KMS-11 (cell line): ENCODE data around the gene RGS2.

Experiments
- H2AFZ ChIP-seq: fragments of 200-600 bp; sonication (generic); 2 replicates; pipeline ENCODE4 v1.6.1; 2016; ENCODE audit warnings: antibody characterized with exemption, mixed run types, low read depth
- H3K27ac ChIP-seq: fragments of 200-600 bp; sonication (generic); 2 replicates; pipeline ENCODE4 v1.6.1; 2016; ENCODE audit warnings: mild to moderate bottlenecking, mixed run types
- H3K27me3 ChIP-seq: fragments of 200-600 bp; sonication (generic); 2 replicates; pipeline ENCODE4 v1.6.1; 2017; ENCODE audit warnings: mild to moderate bottlenecking, low read depth, mixed run types, moderate library complexity; ENCODE audit not compliant: insufficient read depth
- H3K36me3 ChIP-seq: fragments of 200-600 bp; sonication (generic); 2 replicates; pipeline ENCODE4 v1.6.1; 2017; ENCODE audit warnings: mild to moderate bottlenecking, mixed run types; ENCODE audit not compliant: insufficient read depth
- H3K4me1 ChIP-seq: fragments of 200-600 bp; sonication (generic); 2 replicates; pipeline ENCODE4 v1.6.1; 2016; ENCODE audit warnings: mild to moderate bottlenecking, low read depth, mixed run types; ENCODE audit not compliant: poor library complexity, severe bottlenecking
- H3K4me2 ChIP-seq: fragments of 200-600 bp; sonication (generic); 2 replicates; pipeline ENCODE4 v1.7.0; 2016; ENCODE audit warnings: mild to moderate bottlenecking, mixed run types
- H3K4me3 ChIP-seq: fragments of 200-600 bp; sonication (generic); IDR thresholded peaks from 2 replicates; pipeline ENCODE4 v1.6.1; 2017; ENCODE audit warnings: low read depth, low read length, mixed read lengths; ENCODE audit not compliant: insufficient read depth
- H3K79me2 ChIP-seq: fragments of 200-600 bp; sonication (generic); 2 replicates; pipeline ENCODE4 v1.6.1; 2016; ENCODE audit warnings: low read depth, mixed run types; ENCODE audit not compliant: insufficient read depth
- H3K9ac ChIP-seq: fragments of 200-600 bp; sonication (generic); 2 replicates; pipeline ENCODE4 v1.6.1; 2016; ENCODE audit warnings: mild to moderate bottlenecking, mixed run types
- H4K20me1 ChIP-seq: fragments of 200-600 bp; sonication (generic); 2 replicates; pipeline ENCODE4 v1.6.1; 2016; ENCODE audit warnings: mild to moderate bottlenecking, mixed run types; ENCODE audit not compliant: insufficient read depth
- TF ChIP-seq, protein P1 (sequence below): fragments of 200-600 bp; sonication (generic); conservative IDR thresholded peaks from 2 replicates; pipeline ENCODE4 v1.6.1; 2017; ENCODE audit warnings: low read depth, mild to moderate bottlenecking, antibody characterized with exemption, low read length, moderate library complexity, mixed read lengths

The RGS2 gene

DNA sequence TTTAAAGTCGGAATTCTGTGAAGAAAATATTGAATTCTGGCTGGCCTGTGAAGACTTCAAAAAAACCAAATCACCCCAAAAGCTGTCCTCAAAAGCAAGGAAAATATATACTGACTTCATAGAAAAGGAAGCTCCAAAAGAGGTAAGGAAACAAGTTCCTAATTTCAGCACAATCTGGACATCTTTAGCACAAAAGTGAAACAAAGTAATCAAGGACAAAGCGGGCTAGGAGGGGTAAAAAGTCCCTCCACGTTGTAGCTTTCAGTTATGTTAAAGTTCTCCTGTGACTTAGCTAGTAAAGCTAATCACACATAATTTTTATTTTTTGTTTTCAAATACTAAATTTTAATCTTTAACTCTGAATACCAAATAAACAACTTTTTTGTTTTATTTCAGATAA, 2.2 kb downstream of the RGS2 start:
- H3K27me3 ChIP-seq = no peaks in the 10 kb centered on the region
- no peak overlapping the region for H3K4me3 ChIP-seq
- H3K36me3 ChIP-seq = no peaks in the 10 kb centered on the region; the same call in 1 of the 2 replicates
- no peak overlapping the region for H2AFZ ChIP-seq
- no peaks in the 10 kb centered on the region for H4K20me1 ChIP-seq
- H3K9ac ChIP-seq = peak overlapping the region; percentile 87; the same call in 1 of the 2 replicates
- peaks cover 87% of the 10 kb centered on the region for H3K4me1 ChIP-seq
- peaks cover 16% of the 10 kb centered on the region for H3K79me2 ChIP-seq
- peak overlapping the region; percentile 87 for H3K27ac ChIP-seq
- H3K4me2 ChIP-seq = peak overlapping the region; percentile 76
- TF ChIP-seq, protein P1, sequence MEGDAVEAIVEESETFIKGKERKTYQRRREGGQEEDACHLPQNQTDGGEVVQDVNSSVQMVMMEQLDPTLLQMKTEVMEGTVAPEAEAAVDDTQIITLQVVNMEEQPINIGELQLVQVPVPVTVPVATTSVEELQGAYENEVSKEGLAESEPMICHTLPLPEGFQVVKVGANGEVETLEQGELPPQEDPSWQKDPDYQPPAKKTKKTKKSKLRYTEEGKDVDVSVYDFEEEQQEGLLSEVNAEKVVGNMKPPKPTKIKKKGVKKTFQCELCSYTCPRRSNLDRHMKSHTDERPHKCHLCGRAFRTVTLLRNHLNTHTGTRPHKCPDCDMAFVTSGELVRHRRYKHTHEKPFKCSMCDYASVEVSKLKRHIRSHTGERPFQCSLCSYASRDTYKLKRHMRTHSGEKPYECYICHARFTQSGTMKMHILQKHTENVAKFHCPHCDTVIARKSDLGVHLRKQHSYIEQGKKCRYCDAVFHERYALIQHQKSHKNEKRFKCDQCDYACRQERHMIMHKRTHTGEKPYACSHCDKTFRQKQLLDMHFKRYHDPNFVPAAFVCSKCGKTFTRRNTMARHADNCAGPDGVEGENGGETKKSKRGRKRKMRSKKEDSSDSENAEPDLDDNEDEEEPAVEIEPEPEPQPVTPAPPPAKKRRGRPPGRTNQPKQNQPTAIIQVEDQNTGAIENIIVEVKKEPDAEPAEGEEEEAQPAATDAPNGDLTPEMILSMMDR = no peak

DNA sequence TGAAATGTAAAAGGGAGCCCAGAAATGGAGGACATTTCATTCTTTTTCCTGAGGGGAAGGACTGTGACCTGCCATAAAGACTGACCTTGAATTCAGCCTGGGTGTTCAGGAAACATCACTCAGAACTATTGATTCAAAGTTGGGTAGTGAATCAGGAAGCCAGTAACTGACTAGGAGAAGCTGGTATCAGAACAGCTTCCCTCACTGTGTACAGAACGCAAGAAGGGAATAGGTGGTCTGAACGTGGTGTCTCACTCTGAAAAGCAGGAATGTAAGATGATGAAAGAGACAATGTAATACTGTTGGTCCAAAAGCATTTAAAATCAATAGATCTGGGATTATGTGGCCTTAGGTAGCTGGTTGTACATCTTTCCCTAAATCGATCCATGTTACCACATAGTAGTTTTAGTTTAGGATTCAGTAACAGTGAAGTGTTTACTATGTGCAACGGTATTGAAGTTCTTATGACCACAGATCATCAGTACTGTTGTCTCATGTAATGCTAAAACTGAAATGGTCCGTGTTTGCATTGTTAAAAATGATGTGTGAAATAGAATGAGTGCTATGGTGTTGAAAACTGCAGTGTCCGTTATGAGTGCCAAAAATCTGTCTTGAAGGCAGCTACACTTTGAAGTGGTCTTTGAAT, 2.9 kb downstream of the RGS2 start:
- peak overlapping the region; percentile 87; the same call in 1 of the 2 replicates for H3K27ac ChIP-seq

DNA sequence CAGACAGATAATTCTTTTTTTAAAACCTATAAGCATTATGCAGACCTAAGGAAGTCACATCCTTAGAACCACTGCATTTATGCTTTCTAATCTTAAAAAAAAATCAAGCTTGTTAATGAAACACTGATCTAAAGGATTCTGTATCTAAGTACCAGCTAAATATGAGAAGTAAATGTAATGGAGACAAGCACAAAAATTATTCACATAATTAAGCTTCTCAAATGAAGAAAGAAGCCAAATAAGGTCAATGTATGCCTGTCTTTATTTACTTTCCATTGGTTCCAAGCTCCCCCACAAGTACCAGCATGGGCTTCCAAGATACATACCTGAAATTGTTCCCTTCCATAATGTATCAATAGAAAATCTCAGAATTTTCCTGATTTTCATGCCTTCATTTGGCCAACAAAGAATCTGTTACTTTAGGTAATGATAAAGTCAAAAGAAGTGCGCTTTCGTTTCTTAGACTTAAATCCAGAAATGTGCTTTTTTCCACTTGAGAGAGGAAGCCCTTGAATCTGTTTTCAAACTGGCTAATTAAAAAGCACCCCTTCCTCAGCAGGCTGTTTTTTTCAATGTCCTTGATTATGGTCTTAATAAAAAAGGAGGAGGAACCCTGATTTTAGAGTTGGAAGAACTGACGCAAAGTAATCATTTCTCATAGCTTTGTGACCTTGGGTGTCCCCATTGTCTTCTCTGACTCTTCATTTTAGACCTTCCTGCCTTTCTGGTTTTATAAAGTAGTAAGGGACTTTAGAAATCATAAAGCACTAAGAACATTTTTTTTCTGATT, 3.8 kb downstream of the RGS2 start:
- Histone ChIP-seq H3K4me2 (no peak overlapping the region), H3K79me2 (peaks cover 16% of the 10 kb centered on the region), H3K9ac (no peak overlapping the region), H3K4me3 (no peak overlapping the region), H3K27ac (no peak overlapping the region), H2AFZ (no peak overlapping the region), H4K20me1 (no peaks in the 10 kb centered on the region), H3K27me3 (no peaks in the 10 kb centered on the region), H3K4me1 (peaks cover 87% of the 10 kb centered on the region), H3K36me3 (no peaks in the 10 kb centered on the region; the same call in 1 of the 2 replicates)
- TF ChIP-seq, protein P1 = no peak

More for the DNA sequence above, 2.9 kb downstream of the RGS2 start:
- no peak overlapping the region for H2AFZ ChIP-seq
- peaks cover 87% of the 10 kb centered on the region for H3K4me1 ChIP-seq
- H3K9ac ChIP-seq = peak overlapping the region; percentile 87; the same call in 1 of the 2 replicates
- H3K4me3 ChIP-seq = no peak overlapping the region
- H4K20me1 ChIP-seq = no peaks in the 10 kb centered on the region
- H3K27me3 ChIP-seq = no peaks in the 10 kb centered on the region
- H3K79me2 ChIP-seq = peaks cover 16% of the 10 kb centered on the region
- H3K36me3 ChIP-seq = no peaks in the 10 kb centered on the region; the same call in 1 of the 2 replicates
- TF ChIP-seq, protein P1 = no peak
- H3K4me2 ChIP-seq = peak overlapping the region; percentile 76; the same call in 1 of the 2 replicates

DNA sequence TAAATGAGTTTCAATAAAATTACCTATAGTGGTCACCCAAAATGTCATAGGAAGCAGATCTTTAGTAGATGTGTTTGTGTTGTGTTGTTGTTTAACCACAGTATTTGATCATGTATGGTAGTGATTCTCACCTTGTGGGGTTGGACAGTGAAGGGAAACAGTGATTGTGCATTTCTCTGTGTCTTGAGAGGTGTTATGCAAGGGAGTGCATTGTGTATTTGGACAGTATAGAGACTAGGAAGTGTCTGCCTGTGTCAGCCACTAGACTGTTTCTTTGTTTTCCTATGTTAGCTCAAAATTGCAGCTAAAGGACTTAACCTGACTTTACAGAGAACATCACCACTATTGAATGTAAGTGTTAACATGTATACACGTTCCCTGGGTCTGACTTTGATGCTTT, 6.0 kb downstream of the RGS2 start:
- Histone ChIP-seq H3K36me3 (no peaks in the 10 kb centered on the region; the same call in 1 of the 2 replicates), H2AFZ (no peak overlapping the region), H3K4me1 (peaks cover 90% of the 10 kb centered on the region), H3K27me3 (no peaks in the 10 kb centered on the region), H3K79me2 (peaks cover 7% of the 10 kb centered on the region), H3K9ac (no peak overlapping the region), H4K20me1 (no peaks in the 10 kb centered on the region), H3K4me2 (no peak overlapping the region), H3K27ac (no peak overlapping the region), H3K4me3 (no peak overlapping the region)
- TF ChIP-seq, protein P1 = no peak
